Endothelial cell of umbilical vein (primary cell): Measurements from ENCODE around the gene KCNMB4. TPM values are rescaled to one million over a fixed set of nuclear protein-coding genes. Genes with fewer than 3 reads are reported as not detected.

Source experiments
- BruUV-seq: library from RNA; stranded (reverse); fragments of 400-500 nt; replicated peaks from 2 replicates; lab custom pipeline; 2021; lab: Mats Ljungman, UMichigan
- CTCF ChIA-PET: fragments of 300-600, 350-600 bp; sonication (Branson Sonifier 250); formaldehyde crosslinking; loops from one replicate; lab custom pipeline; 2021; ENCODE audit warnings: antibody characterized with exemption, inconsistent platforms; lab: Charles Lee
- POLR2A ChIA-PET: fragments of 300-600, 350-600 bp; sonication (Branson Sonifier 250); formaldehyde crosslinking; loops from one replicate; lab custom pipeline; 2021; ENCODE audit warnings: antibody characterized with exemption, inconsistent platforms; lab: Charles Lee
- DNase-seq: peaks from one replicate; pipeline ENCODE4 v3.0.0-alpha.2; 2011; ENCODE audit warnings: low read depth, low spot score
- FAIRE-seq: peaks from 2 replicates; lab custom pipeline; 2011; peaks lifted over from hg19 to GRCh38; lab: Jason Lieb, UNC
- H2AFZ ChIP-seq: 2 replicates; pipeline ENCODE4 v1.6.0; 2012; ENCODE audit warnings: low read depth, low read length, control low read depth, inconsistent platforms
- H3K27ac ChIP-seq: 2 replicates; pipeline ENCODE4 v1.5.1; 2011; ENCODE audit warnings: low read depth, mild to moderate bottlenecking, control low read depth, low read length, moderate library complexity; ENCODE audit not compliant: insufficient read depth
- H3K27me3 ChIP-seq, 2 experiments: 2 replicates each; pipeline versions ENCODE4 v1.6.0 to v1.6.1; 2011; ENCODE audit warnings: low read length in 2 of 2, mixed read lengths in 1 of 2; ENCODE audit not compliant: control insufficient read depth in 2 of 2, insufficient read depth in 2 of 2
- H3K36me3 ChIP-seq, 2 experiments: 2 replicates in 1 of 2; 3 replicates in 1 of 2; pipeline ENCODE4 v1.5.1; 2011; ENCODE audit warnings: low read length in 2 of 2, mild to moderate bottlenecking in 1 of 2, moderate library complexity in 1 of 2; ENCODE audit not compliant: control insufficient read depth in 2 of 2, insufficient read depth in 2 of 2; ENCODE audit errors: extremely low read depth in 1 of 2
- H3K4me1 ChIP-seq: 3 replicates; pipeline ENCODE4 v1.5.1; 2011; ENCODE audit warnings: mild to moderate bottlenecking, low read length; ENCODE audit not compliant: control insufficient read depth, insufficient read depth; ENCODE audit errors: extremely low read depth
- H3K4me2 ChIP-seq: 2 replicates; pipeline ENCODE4 v1.6.1; 2011; ENCODE audit warnings: low read length, control low read depth, mixed read lengths; ENCODE audit not compliant: insufficient read depth
- H3K4me3 ChIP-seq, 3 experiments: fragments of 200-600 bp in 1 of 3; sonication (generic), shearing (Covaris generic) in 1 of 3; replicated peaks in 1 of 3; 2 replicates each; pipeline ENCODE4 v1.5.1; 2011 to 2016; ENCODE audit warnings: control low read depth in 3 of 3, low read length in 3 of 3, mild to moderate bottlenecking in 2 of 3, inconsistent platforms in 1 of 3, low read depth in 1 of 3, moderate library complexity in 1 of 3; ENCODE audit not compliant: insufficient read depth in 1 of 3
- H3K79me2 ChIP-seq: 2 replicates; pipeline ENCODE4 v1.6.0; 2012; ENCODE audit warnings: low read length, inconsistent platforms; ENCODE audit not compliant: control insufficient read depth, insufficient read depth
- H3K9ac ChIP-seq: replicated peaks from 2 replicates; pipeline ENCODE3; 2011; ENCODE audit warnings: low read length, control low read depth; ENCODE audit not compliant: insufficient read depth; ENCODE audit errors: extremely low read depth
- H3K9me1 ChIP-seq: replicated peaks from 3 replicates; pipeline ENCODE4 v1.6.0; 2011; ENCODE audit warnings: mild to moderate bottlenecking, low read length; ENCODE audit not compliant: control insufficient read depth, insufficient read depth; ENCODE audit errors: extremely low read depth
- H3K9me3 ChIP-seq: replicated peaks from 2 replicates; pipeline ENCODE4 v1.5.1; 2012; ENCODE audit warnings: low read length, inconsistent platforms; ENCODE audit not compliant: control insufficient read depth, insufficient read depth
- H4K20me1 ChIP-seq: replicated peaks from 2 replicates; pipeline ENCODE3; 2011; ENCODE audit warnings: mild to moderate bottlenecking, low read length; ENCODE audit not compliant: control insufficient read depth, insufficient read depth; ENCODE audit errors: extremely low read depth
- EZH2 ChIP-seq: IDR thresholded peaks from 2 replicates; pipeline ENCODE4 v1.6.1; 2012; ENCODE audit warnings: borderline replicate concordance, low read depth, mild to moderate bottlenecking, moderate library complexity, low read length, inconsistent platforms; ENCODE audit not compliant: severe bottlenecking
- FOS ChIP-seq: IDR thresholded peaks from 2 replicates; pipeline ENCODE4 v1.6.1; 2011; ENCODE audit warnings: mild to moderate bottlenecking, low read length, moderate library complexity, borderline replicate concordance; ENCODE audit not compliant: insufficient read depth
- GATA2 ChIP-seq: IDR thresholded peaks from 2 replicates; pipeline ENCODE4 v1.7.0; 2011; ENCODE audit warnings: low read depth, mild to moderate bottlenecking, moderate library complexity, mixed read lengths, low read length; ENCODE audit not compliant: insufficient read length, insufficient read depth
- JUN ChIP-seq: IDR thresholded peaks from 2 replicates; pipeline ENCODE4 v1.6.1; 2011; ENCODE audit warnings: borderline replicate concordance, low read depth; ENCODE audit not compliant: insufficient read length, insufficient read depth
- MYC ChIP-seq: IDR thresholded peaks from one replicate; pipeline ENCODE4 v1.6.1; 2011; ENCODE audit warnings: mild to moderate bottlenecking, low read depth, low read length
- POLR2A ChIP-seq: IDR thresholded peaks from 2 replicates; pipeline ENCODE4 v1.6.1; 2012; ENCODE audit warnings: low read depth, mild to moderate bottlenecking, control low read depth, low read length
- POLR2AphosphoS5 ChIP-seq: IDR thresholded peaks from 2 replicates; pipeline ENCODE4 v1.6.1; 2012; ENCODE audit warnings: low read depth, mild to moderate bottlenecking, control low read depth, low read length, moderate library complexity; ENCODE audit not compliant: insufficient read depth
- dilution Hi-C: fragments of 300-500 bp; cut with MboI; formaldehyde crosslinking; loops from one replicate; pipeline ENCODE4 v1.15.0; 2019; ENCODE audit warnings: low sequenced_read_pairs; ENCODE audit not compliant: extremely low pct_ligation_motif_present
- intact Hi-C: fragments of 100-400 bp; cut with micrococcal nuclease; formaldehyde crosslinking; loops from one replicate; pipeline ENCODE4 v1.10.0; 2022
- polyA plus RNA-seq, 4 experiments: library from polyadenylated mRNA; depleted of rRNA in 3 of 4; stranded (reverse) in 3 of 4; unstranded in 1 of 4; fragments of >200 nt; gene quantifications; 2 replicates each; pipeline versions ENCODE4 v1.2.1 to v1.2.3, GENCODE V29; 2011 to 2012; ENCODE audit warnings: missing spikeins in 1 of 4
- total RNA-seq: library from RNA; stranded (reverse); gene quantifications from 2 replicates; pipeline ENCODE4 v1.2.3, GENCODE V29; 2021
- TF ChIP-seq, protein P1 (sequence below), 2 donors: IDR thresholded peaks; 1 replicate in 1 of 2; 2 replicates in 1 of 2; pipeline ENCODE4 v1.5.1; 2011; ENCODE audit warnings: low read length in 2 of 2, mild to moderate bottlenecking in 2 of 2, moderate library complexity in 2 of 2, control low read depth in 1 of 2, inconsistent platforms in 1 of 2, low read depth in 1 of 2; ENCODE audit not compliant: insufficient read depth in 1 of 2; ENCODE audit errors: extremely low read depth in 1 of 2
- TF ChIP-seq, protein P2 (sequence below): IDR thresholded peaks from 2 replicates; pipeline ENCODE4 v1.6.1; 2011; ENCODE audit not compliant: insufficient read depth, insufficient read length

KCNMB4 gene
- total and polyA plus RNA-seq, 2 donors (not counting 3 experiments of a cell fraction or from before 2014, with no cell fraction given) = 0.97 to 2.0 TPM

DNA sequence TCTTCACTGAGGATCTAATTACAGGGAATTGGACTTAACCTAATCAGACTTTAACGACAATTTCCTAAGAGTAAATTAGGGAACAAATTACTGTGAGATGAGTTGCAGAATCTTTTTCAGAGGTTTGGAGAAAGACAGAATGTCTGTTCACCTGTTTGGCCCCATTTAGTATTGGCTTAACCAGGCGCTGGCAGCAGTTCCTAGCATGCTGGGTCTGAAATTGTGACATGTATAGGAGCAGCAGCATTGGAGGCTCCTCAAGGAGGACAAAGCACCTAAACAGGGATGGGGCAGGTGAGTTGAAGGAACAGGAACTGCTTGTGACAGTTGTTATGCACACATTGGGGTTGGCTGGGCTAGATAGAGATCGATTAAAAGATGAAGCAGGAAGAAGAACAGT, 51.0 kb downstream of the KCNMB4 start:
- Histone ChIP-seq H3K9me1 (no peaks in the 10 kb centered on the region), H3K9ac (no peak overlapping the region), H3K4me3 (no peak overlapping the region), H2AFZ (no peak overlapping the region), H3K4me2 (no peak overlapping the region), H3K27me3 (peaks cover 0 to 5% of the 10 kb centered on the region in 2 experiments), H3K79me2 (no peaks in the 10 kb centered on the region), H4K20me1 (no peaks in the 10 kb centered on the region), H3K4me1 (no peaks in the 10 kb centered on the region), H3K27ac (no peak overlapping the region), H3K36me3 (no peaks in the 10 kb centered on the region), H3K9me3 (no peaks in the 10 kb centered on the region)
- no peak for FAIRE-seq
- no TSS peak for BruUV-seq
- dilution Hi-C loops (no loop called here), intact Hi-C loops (no loop called here)
- ChIA-PET POLR2A (no interaction called here), CTCF (interaction anchor here (1.0 kb wide), 1 partner anchor 9 kb away, joined by 4 read pairs; no protein-coding TSS in a partner anchor)
- DNase-seq = no peak
- TF ChIP-seq GATA2 (no peak), EZH2 (no peak), POLR2A (no peak), FOS (no peak), JUN (no peak), POLR2AphosphoS5 (no peak), MYC (no peak)
- TF ChIP-seq, protein P1, sequence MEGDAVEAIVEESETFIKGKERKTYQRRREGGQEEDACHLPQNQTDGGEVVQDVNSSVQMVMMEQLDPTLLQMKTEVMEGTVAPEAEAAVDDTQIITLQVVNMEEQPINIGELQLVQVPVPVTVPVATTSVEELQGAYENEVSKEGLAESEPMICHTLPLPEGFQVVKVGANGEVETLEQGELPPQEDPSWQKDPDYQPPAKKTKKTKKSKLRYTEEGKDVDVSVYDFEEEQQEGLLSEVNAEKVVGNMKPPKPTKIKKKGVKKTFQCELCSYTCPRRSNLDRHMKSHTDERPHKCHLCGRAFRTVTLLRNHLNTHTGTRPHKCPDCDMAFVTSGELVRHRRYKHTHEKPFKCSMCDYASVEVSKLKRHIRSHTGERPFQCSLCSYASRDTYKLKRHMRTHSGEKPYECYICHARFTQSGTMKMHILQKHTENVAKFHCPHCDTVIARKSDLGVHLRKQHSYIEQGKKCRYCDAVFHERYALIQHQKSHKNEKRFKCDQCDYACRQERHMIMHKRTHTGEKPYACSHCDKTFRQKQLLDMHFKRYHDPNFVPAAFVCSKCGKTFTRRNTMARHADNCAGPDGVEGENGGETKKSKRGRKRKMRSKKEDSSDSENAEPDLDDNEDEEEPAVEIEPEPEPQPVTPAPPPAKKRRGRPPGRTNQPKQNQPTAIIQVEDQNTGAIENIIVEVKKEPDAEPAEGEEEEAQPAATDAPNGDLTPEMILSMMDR (IDR thresholded peaks at IDR 0.05; ENCODE audit: extremely low read depth in 1 of 2, insufficient read depth in 1 of 2, low read depth in 1 of 2, low read length in 2 of 2) = no peak
- TF ChIP-seq, protein P2, sequence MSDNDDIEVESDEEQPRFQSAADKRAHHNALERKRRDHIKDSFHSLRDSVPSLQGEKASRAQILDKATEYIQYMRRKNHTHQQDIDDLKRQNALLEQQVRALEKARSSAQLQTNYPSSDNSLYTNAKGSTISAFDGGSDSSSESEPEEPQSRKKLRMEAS = no peak
